Heart right ventricle (tissue), 16 donors: ENCODE results near the gene DROSHA. TPM values are rescaled to one million over a fixed set of nuclear protein-coding genes. Genes with fewer than 3 reads are reported as not detected.

Experiments used
- ATAC-seq, 8 donors: fragments of 200-7000 bp; cut with Tn5 transposase; one replicate each; pipeline ENCODE4 v1.9.1; 2020; ENCODE audit warnings: mild to moderate bottlenecking in 8 of 8, moderate library complexity in 8 of 8, moderate number of reproducible peaks in 1 of 8
- DNase-seq, 2 donors: peaks; one replicate each; pipeline ENCODE4 v3.0.0-alpha.2; 2020
- H3K27ac ChIP-seq, 10 donors: fragments of 200-600 bp; sonication (generic) in 2 of 10; one replicate each; pipeline versions ENCODE4 v1.5.0 to v1.8.0; 2020 to 2022; ENCODE audit warnings: mild to moderate bottlenecking in 3 of 10
- H3K27me3 ChIP-seq, 7 donors: fragments of 200-600 bp; one replicate each; pipeline ENCODE4 v1.8.0; 2021 to 2022; ENCODE audit warnings: mild to moderate bottlenecking in 2 of 7
- H3K36me3 ChIP-seq, 9 donors: fragments of 200-600 bp; sonication (generic) in 1 of 9; one replicate each; pipeline versions ENCODE4 v1.5.0 to v1.8.0; 2020 to 2022; ENCODE audit warnings: mild to moderate bottlenecking in 2 of 9
- H3K4me1 ChIP-seq, 9 donors: fragments of 200-600 bp; sonication (generic) in 1 of 9; one replicate each; pipeline versions ENCODE4 v1.5.0 to v1.8.0; 2020 to 2022; ENCODE audit warnings: mild to moderate bottlenecking in 4 of 9
- H3K4me3 ChIP-seq, 10 donors: fragments of 200-600 bp; sonication (generic) in 2 of 10; one replicate each; pipeline versions ENCODE4 v1.5.0 to v1.8.0; 2020 to 2022; ENCODE audit warnings: mild to moderate bottlenecking in 7 of 10, moderate library complexity in 2 of 10
- H3K9me3 ChIP-seq, 11 donors: fragments of 200-600 bp in 10 of 11; sonication (generic) in 2 of 11; one replicate each; pipeline versions ENCODE4 v1.5.0 to v1.8.0; 2013 to 2022; ENCODE audit warnings: mild to moderate bottlenecking in 2 of 11, control low read depth in 1 of 11, moderate library complexity in 1 of 11
- CTCF ChIP-seq, 9 donors: fragments of 200-600 bp; sonication (generic) in 2 of 9; IDR thresholded peaks; one replicate each; pipeline versions ENCODE4 v1.5.0 to v1.8.0; 2021 to 2022; ENCODE audit warnings: antibody characterized with exemption in 9 of 9, mild to moderate bottlenecking in 5 of 9, moderate library complexity in 1 of 9
- WGBS, 2 donors: extraction: QIAGEN DNeasy Blood & Tissue Kit; methylation state at CpG; one replicate each; pipeline ENCODE4 v1.1.7; 2013; ENCODE audit warnings: inconsistent platforms in 1 of 2; 5-methylcytosine and 5-hydroxymethylcytosine counted together
- intact Hi-C, 10 donors: fragments of 100-400 bp; cut with DNase I; formaldehyde crosslinking; loops; one replicate each; pipeline versions ENCODE4 v1.11.1 to v1.14.2; 2022
- polyA plus RNA-seq, 2 donors: library from polyadenylated mRNA; stranded (reverse); fragments of 200-250 nt; gene quantifications; one replicate each; pipeline ENCODE4 v1.2.3, GENCODE V29; 2013
- total RNA-seq, 10 donors: library from RNA; stranded (reverse); fragmentation: NEBNext Ultra II Directional in 3 of 10; extraction: Animal tissue kit (Norgen Biotek cat#: 25700) in 3 of 10; gene quantifications; one replicate each; pipeline versions ENCODE4 v1.2.1 to v1.2.4, GENCODE V29; 2021 to 2023
- donor health status: Arrhythmogenic right ventricular cardiomyopathy.
- donor health status: ischemic (EF 13 %, LVEDD 7.1; RV severe dilation, severe dysfunction).
- donor health status: healthy with polysubstance abuse.
- donor health status: DM: no; HTN: yes; CAD: no.
- donor health status: DM: no; HTN: no; CAD: no.
- donor health status: ischemic (EF 25% LVEDD 6.9; RV normal size, moderate dysfunction).
- donor health status: ischemic (EF 25% LVEDD 5.7; RV mildly dilated, moderate dysfunction).
- donor health status: healthy.
- donor health status: DM: yes; HTN: yes; CAD: no.
- donor health status: Ischemic cardiomyopathy.
- donor health status: ischemic (EF 35%, LVEDD 5.7; RV mildly dilated, moderate dysfunction).
- donor health status: nonischemic (EF 11% LVEDD 7.7; RV severe dilation, severe dysfunction).
- donor health status: DM: yes; HTN: yes; CAD: no.
- donor health status: PGD.
- donor health status: ischemic (EF 29% LVEDD 5.4; RV normal size, mild dysfunction).
- donor health status: nonischemic (EF 23%, LVEDD 6.1; RV moderate dilation, normal function).

The DROSHA gene
- total and polyA plus RNA-seq, 12 donors = 29.8 to 47.6 (median 36.2) TPM

- intact Hi-C loops = no loop called here
- Histone ChIP-seq H3K4me3 (no peak overlapping the region), H3K36me3 (peaks cover 0 to 100% (median 42%) of the 10 kb centered on the region in 9 donors), H3K27me3 (no peaks in the 10 kb centered on the region), H3K4me1 (no peaks in the 10 kb centered on the region), H3K9me3 (no peaks in the 10 kb centered on the region), H3K27ac (no peak overlapping the region)
- TF ChIP-seq CTCF (IDR thresholded peaks at IDR 0.05) = no peak
- no peak for ATAC-seq
- DNase-seq = no peak
- 96 to 98% methylated on average over 4 of the region's 4 CpGs for WGBS, 2 donors
Measured at GRCh38 chr5:31523041-31523440, 8.9 kb downstream of the DROSHA start.

GRCh38 chr5:31516802-31517201 is 15.1 kb downstream of the DROSHA start:
- DNase-seq (no peak), ATAC-seq (no peak)
- Histone ChIP-seq H3K36me3 (peaks cover 0 to 100% (median 40%) of the 10 kb centered on the region in 9 donors), H3K27ac (no peak overlapping the region), H3K27me3 (no peaks in the 10 kb centered on the region), H3K9me3 (no peaks in the 10 kb centered on the region), H3K4me3 (no peak overlapping the region), H3K4me1 (no peaks in the 10 kb centered on the region)
- no peak for TF ChIP-seq CTCF (IDR thresholded peaks at IDR 0.05)
- intact Hi-C loops = no loop called here
- WGBS, 2 donors = 57 to 80% methylated on average over 1 of the region's 1 CpG

GRCh38 chr5:31511305-31511704 is 20.6 kb downstream of the DROSHA start:
- H3K4me1 ChIP-seq = no peaks in the 10 kb centered on the region
- intact Hi-C loops = no loop called here
- H3K9me3 ChIP-seq = no peaks in the 10 kb centered on the region
- WGBS, 2 donors = 98% methylated on average over 4 of the region's 4 CpGs
- DNase-seq = no peak
- H3K27me3 ChIP-seq = no peaks in the 10 kb centered on the region
- no peak for TF ChIP-seq CTCF (IDR thresholded peaks at IDR 0.05)
- peaks cover 0 to 100% (median 71%) of the 10 kb centered on the region in 9 donors for H3K36me3 ChIP-seq
- ATAC-seq = no peak
- H3K4me3 ChIP-seq = no peak overlapping the region
- H3K27ac ChIP-seq = no peak overlapping the region

- Histone ChIP-seq H3K4me1 (no peaks in the 10 kb centered on the region), H3K36me3 (peaks cover 0 to 100% (median 50%) of the 10 kb centered on the region in 9 donors), H3K4me3 (no peak overlapping the region), H3K27me3 (no peaks in the 10 kb centered on the region), H3K9me3 (no peaks in the 10 kb centered on the region), H3K27ac (no peak overlapping the region)
- no peak for DNase-seq
- 86 to 89% methylated on average over 10 of the region's 10 CpGs for WGBS, 2 donors
- TF ChIP-seq CTCF (IDR thresholded peaks at IDR 0.05) = no peak
- no peak for ATAC-seq
- intact Hi-C loops = no loop called here
Measured at GRCh38 chr5:31504529-31504928, 27.4 kb downstream of the DROSHA start.
